ENCODE measurements around the gene ZBTB44. TPM values are rescaled to one million over a fixed set of nuclear protein-coding genes. Genes with fewer than 3 reads are reported as not detected.
A peak's percentile ranks its signal among the peaks of the same experiment; 100 is the strongest.

ZBTB44 gene
- polyA plus RNA-seq (2013, experiment 1 of 2) = 27.3 TPM
- polyA plus RNA-seq (2013, experiment 2 of 2) = 28.1 TPM

DNA sequence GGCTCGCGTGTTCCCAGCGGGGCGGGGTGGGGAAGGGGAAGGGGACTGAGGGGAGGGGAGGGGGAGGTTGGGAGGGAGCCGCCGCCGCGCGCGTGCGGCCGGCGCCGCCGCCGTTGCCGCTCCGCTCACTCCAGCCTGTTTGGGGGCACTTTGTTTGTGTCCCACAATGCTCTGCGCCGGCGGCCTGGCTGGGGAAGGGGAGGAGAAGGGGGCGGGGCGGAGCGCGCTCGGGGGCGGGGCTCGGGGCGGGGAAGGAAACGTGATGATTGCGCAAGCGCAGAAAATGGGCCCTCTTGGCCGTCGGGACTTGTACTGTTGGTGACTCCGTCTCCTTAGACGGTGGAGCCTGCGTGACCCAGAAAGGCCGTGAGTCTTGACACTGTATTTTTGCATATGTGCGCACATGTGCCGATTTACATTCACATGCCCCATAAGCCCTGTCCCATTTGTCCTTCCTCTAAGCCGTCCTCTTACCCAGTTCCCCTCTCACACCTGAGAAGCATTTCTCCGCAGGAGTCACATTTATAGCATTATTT lies at the start of gene ZBTB44:
ZBTB44 (minus strand) TSS at position 168 of the 536 bp plus-strand sequence. CDS start 53,044 bp downstream, outside the sequence.
- peaks cover 4% of the 10 kb centered on the region for H3K4me1 ChIP-seq (ENCODE audit: control insufficient read depth, low read depth, low read length)
- peak within 1 kb of the TSS; percentile 99 for H3K18ac ChIP-seq (ENCODE audit: low read length)
- no peaks in the 10 kb centered on the region for H3K79me1 ChIP-seq (ENCODE audit: low read length)
- WGBS (ENCODE audit: extremely low coverage, insufficient coverage, low lambda C conversion rate) = no CpG with 5 or more reads among the region's 42 CpGs
- peak within 1 kb of the TSS; percentile 68 for H3K4me3 ChIP-seq (ENCODE audit: low read length)
- H2BK15ac ChIP-seq (replicated peaks; ENCODE audit: low read depth) = no peak within 1 kb of the TSS
- peak within 1 kb of the TSS; percentile 71 for H3K9ac ChIP-seq (ENCODE audit: low read length)
- no peak within 1 kb of the TSS for H2AK5ac ChIP-seq (ENCODE audit: low read length)
- no peak within 1 kb of the TSS for H2BK120ac ChIP-seq (ENCODE audit: low read depth, low read length)
- H3K56ac ChIP-seq (ENCODE audit: low read length) = peak within 1 kb of the TSS; percentile 86
- H3K4me2 ChIP-seq (ENCODE audit: low read length) = peak within 1 kb of the TSS; percentile 63
- no peak within 1 kb of the TSS for H4K5ac ChIP-seq (ENCODE audit: low read length)
- no peak within 1 kb of the TSS for H3K23ac ChIP-seq (ENCODE audit: low read length)
- no peaks in the 10 kb centered on the region for H3K27me3 ChIP-seq (ENCODE audit: insufficient read depth, low read length, poor library complexity)
- peak; percentile 94 for DNase-seq
- no peak within 1 kb of the TSS for H2BK5ac ChIP-seq (ENCODE audit: low read length)
- no peaks in the 10 kb centered on the region for H3K36me3 ChIP-seq (ENCODE audit: control insufficient read depth, insufficient read depth, low read length)
- H3K79me2 ChIP-seq (ENCODE audit: control insufficient read depth, insufficient read depth, low read length) = peaks cover 26% of the 10 kb centered on the region
- H3K27ac ChIP-seq (ENCODE audit: low read depth, low read length) = peak within 1 kb of the TSS; percentile 71
- H3K4ac ChIP-seq (ENCODE audit: low read depth, low read length) = peak within 1 kb of the TSS; percentile 97
- H4K8ac ChIP-seq (ENCODE audit: low read depth, low read length) = peak within 1 kb of the TSS; percentile 17

GRCh38 chr11:130359419-130359818 lies 44.7 kb upstream of the ZBTB44 start:
- Histone ChIP-seq H3K56ac (ENCODE audit: low read length) (no peak overlapping the region), H3K36me3 (ENCODE audit: control insufficient read depth, insufficient read depth, low read length) (no peaks in the 10 kb centered on the region), H3K18ac (ENCODE audit: low read length) (no peak overlapping the region), H2BK120ac (ENCODE audit: low read depth, low read length) (no peak overlapping the region), H3K4me1 (ENCODE audit: control insufficient read depth, low read depth, low read length) (no peaks in the 10 kb centered on the region), H3K79me2 (ENCODE audit: control insufficient read depth, insufficient read depth, low read length) (no peaks in the 10 kb centered on the region), H4K8ac (ENCODE audit: low read depth, low read length) (no peak overlapping the region), H4K5ac (ENCODE audit: low read length) (no peak overlapping the region), H3K27ac (ENCODE audit: low read depth, low read length) (no peak overlapping the region), H2BK15ac (replicated peaks; ENCODE audit: low read depth) (no peak overlapping the region), H3K4me3 (ENCODE audit: low read length) (no peak overlapping the region), H3K27me3 (ENCODE audit: insufficient read depth, low read length, poor library complexity) (no peaks in the 10 kb centered on the region), H3K23ac (ENCODE audit: low read length) (no peak overlapping the region), H2AK5ac (ENCODE audit: low read length) (no peak overlapping the region), H2BK5ac (ENCODE audit: low read length) (no peak overlapping the region), H3K79me1 (ENCODE audit: low read length) (no peaks in the 10 kb centered on the region), H3K9ac (ENCODE audit: low read length) (no peak overlapping the region), H3K4ac (ENCODE audit: low read depth, low read length) (no peak overlapping the region), H3K4me2 (ENCODE audit: low read length) (no peak overlapping the region)
- DNase-seq = no peak

- Histone ChIP-seq H2BK120ac (ENCODE audit: low read depth, low read length) (no peak overlapping the region), H3K18ac (ENCODE audit: low read length) (no peak overlapping the region), H2BK5ac (ENCODE audit: low read length) (no peak overlapping the region), H3K9ac (ENCODE audit: low read length) (no peak overlapping the region), H4K8ac (ENCODE audit: low read depth, low read length) (no peak overlapping the region), H3K4ac (ENCODE audit: low read depth, low read length) (no peak overlapping the region), H3K36me3 (ENCODE audit: control insufficient read depth, insufficient read depth, low read length) (no peaks in the 10 kb centered on the region), H3K79me2 (ENCODE audit: control insufficient read depth, insufficient read depth, low read length) (no peaks in the 10 kb centered on the region), H3K4me2 (ENCODE audit: low read length) (no peak overlapping the region), H2AK5ac (ENCODE audit: low read length) (no peak overlapping the region), H4K5ac (ENCODE audit: low read length) (no peak overlapping the region), H3K27ac (ENCODE audit: low read depth, low read length) (no peak overlapping the region), H3K23ac (ENCODE audit: low read length) (no peak overlapping the region), H3K4me1 (ENCODE audit: control insufficient read depth, low read depth, low read length) (no peaks in the 10 kb centered on the region), H3K56ac (ENCODE audit: low read length) (no peak overlapping the region), H3K4me3 (ENCODE audit: low read length) (no peak overlapping the region), H2BK15ac (replicated peaks; ENCODE audit: low read depth) (no peak overlapping the region), H3K79me1 (ENCODE audit: low read length) (no peaks in the 10 kb centered on the region), H3K27me3 (ENCODE audit: insufficient read depth, low read length, poor library complexity) (no peaks in the 10 kb centered on the region)
- no peak for DNase-seq
Measured at GRCh38 chr11:130358398-130358797, 43.7 kb upstream of the ZBTB44 start.

GRCh38 chr11:130347261-130347660 lies 32.5 kb upstream of the ZBTB44 start:
- Histone ChIP-seq H3K4ac (ENCODE audit: low read depth, low read length) (no peak overlapping the region), H3K18ac (ENCODE audit: low read length) (no peak overlapping the region), H3K4me1 (ENCODE audit: control insufficient read depth, low read depth, low read length) (no peaks in the 10 kb centered on the region), H2BK5ac (ENCODE audit: low read length) (no peak overlapping the region), H2AK5ac (ENCODE audit: low read length) (no peak overlapping the region), H3K27me3 (ENCODE audit: insufficient read depth, low read length, poor library complexity) (no peaks in the 10 kb centered on the region), H4K5ac (ENCODE audit: low read length) (no peak overlapping the region), H2BK120ac (ENCODE audit: low read depth, low read length) (no peak overlapping the region), H3K79me1 (ENCODE audit: low read length) (no peaks in the 10 kb centered on the region), H3K36me3 (ENCODE audit: control insufficient read depth, insufficient read depth, low read length) (no peaks in the 10 kb centered on the region), H3K79me2 (ENCODE audit: control insufficient read depth, insufficient read depth, low read length) (no peaks in the 10 kb centered on the region), H3K23ac (ENCODE audit: low read length) (no peak overlapping the region), H4K8ac (ENCODE audit: low read depth, low read length) (no peak overlapping the region), H3K4me2 (ENCODE audit: low read length) (no peak overlapping the region), H3K56ac (ENCODE audit: low read length) (no peak overlapping the region), H2BK15ac (replicated peaks; ENCODE audit: low read depth) (no peak overlapping the region), H3K4me3 (ENCODE audit: low read length) (no peak overlapping the region), H3K9ac (ENCODE audit: low read length) (no peak overlapping the region), H3K27ac (ENCODE audit: low read depth, low read length) (no peak overlapping the region)
- no peak for DNase-seq
- WGBS (ENCODE audit: extremely low coverage, insufficient coverage, low lambda C conversion rate) = no CpG with 5 or more reads among the region's 1 CpG

DNA sequence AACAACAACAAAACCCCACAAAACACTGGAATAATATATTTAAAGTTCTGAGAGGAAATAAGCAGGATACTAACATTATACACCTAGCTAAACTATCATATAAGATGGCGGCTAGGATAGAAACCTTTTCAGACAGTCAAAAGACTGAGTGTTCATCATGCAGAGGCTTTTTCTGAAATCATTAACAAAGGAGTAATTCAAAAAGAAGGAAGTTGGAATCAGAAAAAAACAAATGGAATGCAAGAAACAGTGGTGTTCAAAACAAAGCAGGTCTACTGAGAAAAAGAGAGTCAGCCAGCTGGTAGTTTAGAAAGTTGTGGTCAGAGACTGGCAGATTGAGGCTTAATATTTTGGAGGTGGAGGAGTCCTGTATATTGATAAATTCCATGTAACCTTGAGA lies 30.1 kb upstream of the ZBTB44 start:
- H2BK120ac ChIP-seq (ENCODE audit: low read depth, low read length) = no peak overlapping the region
- no peak overlapping the region for H3K18ac ChIP-seq (ENCODE audit: low read length)
- H2BK15ac ChIP-seq (replicated peaks; ENCODE audit: low read depth) = no peak overlapping the region
- no peak overlapping the region for H4K5ac ChIP-seq (ENCODE audit: low read length)
- H3K4me1 ChIP-seq (ENCODE audit: control insufficient read depth, low read depth, low read length) = no peaks in the 10 kb centered on the region
- no peak overlapping the region for H3K4me2 ChIP-seq (ENCODE audit: low read length)
- H3K4ac ChIP-seq (ENCODE audit: low read depth, low read length) = no peak overlapping the region
- H4K8ac ChIP-seq (ENCODE audit: low read depth, low read length) = no peak overlapping the region
- H3K9ac ChIP-seq (ENCODE audit: low read length) = no peak overlapping the region
- H3K27ac ChIP-seq (ENCODE audit: low read depth, low read length) = no peak overlapping the region
- H3K56ac ChIP-seq (ENCODE audit: low read length) = no peak overlapping the region
- no peaks in the 10 kb centered on the region for H3K79me1 ChIP-seq (ENCODE audit: low read length)
- H2AK5ac ChIP-seq (ENCODE audit: low read length) = no peak overlapping the region
- no peak overlapping the region for H3K4me3 ChIP-seq (ENCODE audit: low read length)
- no peaks in the 10 kb centered on the region for H3K79me2 ChIP-seq (ENCODE audit: control insufficient read depth, insufficient read depth, low read length)
- no peak for DNase-seq
- no peaks in the 10 kb centered on the region for H3K27me3 ChIP-seq (ENCODE audit: insufficient read depth, low read length, poor library complexity)
- no peaks in the 10 kb centered on the region for H3K36me3 ChIP-seq (ENCODE audit: control insufficient read depth, insufficient read depth, low read length)
- no peak overlapping the region for H3K23ac ChIP-seq (ENCODE audit: low read length)
- H2BK5ac ChIP-seq (ENCODE audit: low read length) = no peak overlapping the region
- no CpG with 5 or more reads among the region's 1 CpG for WGBS (ENCODE audit: extremely low coverage, insufficient coverage, low lambda C conversion rate)

DNA sequence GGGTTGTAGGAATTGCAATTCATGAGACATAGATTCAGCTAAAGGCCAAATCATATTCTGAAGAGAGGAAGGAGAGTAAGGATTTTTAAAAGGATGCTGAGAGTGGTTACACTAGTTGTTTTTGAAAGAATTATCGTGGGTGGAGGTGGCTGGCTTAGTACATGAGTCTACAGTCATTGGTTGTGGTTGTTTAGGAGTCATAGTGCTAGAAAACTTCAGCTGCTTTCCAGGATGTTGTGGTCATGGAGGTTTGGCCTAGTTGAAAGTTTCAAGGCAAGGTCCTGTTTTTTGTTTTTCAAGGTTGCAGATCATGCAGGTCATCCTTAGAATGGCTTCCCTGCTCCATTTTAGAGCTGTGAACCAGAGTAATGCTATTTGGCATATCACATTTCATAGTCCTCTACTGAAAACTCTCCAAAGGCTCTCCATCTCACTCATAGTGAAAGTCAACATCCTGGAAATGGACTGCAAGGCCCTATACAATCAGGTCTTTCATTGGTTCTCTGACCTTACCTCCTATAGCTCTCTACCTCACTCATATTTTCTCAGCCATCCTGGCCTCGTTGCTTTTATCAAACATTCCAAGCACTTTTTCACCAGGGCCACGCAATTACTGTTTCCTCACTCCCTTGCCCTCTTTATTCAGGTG lies 26.1 kb upstream of the ZBTB44 start:
- H2BK120ac ChIP-seq (ENCODE audit: low read depth, low read length) = no peak overlapping the region

More for the DNA sequence above, 26.1 kb upstream of the ZBTB44 start:
- no peak overlapping the region for H3K23ac ChIP-seq (ENCODE audit: low read length)
- H3K4ac ChIP-seq (ENCODE audit: low read depth, low read length) = no peak overlapping the region
- no peak overlapping the region for H3K27ac ChIP-seq (ENCODE audit: low read depth, low read length)
- H3K36me3 ChIP-seq (ENCODE audit: control insufficient read depth, insufficient read depth, low read length) = no peaks in the 10 kb centered on the region
- no peak overlapping the region for H2BK15ac ChIP-seq (replicated peaks; ENCODE audit: low read depth)
- no peak overlapping the region for H4K5ac ChIP-seq (ENCODE audit: low read length)
- no peaks in the 10 kb centered on the region for H3K79me1 ChIP-seq (ENCODE audit: low read length)
- no peaks in the 10 kb centered on the region for H3K4me1 ChIP-seq (ENCODE audit: control insufficient read depth, low read depth, low read length)
- DNase-seq = no peak
- no peak overlapping the region for H4K8ac ChIP-seq (ENCODE audit: low read depth, low read length)
- WGBS (ENCODE audit: extremely low coverage, insufficient coverage, low lambda C conversion rate) = no CpG with 5 or more reads among the region's 3 CpGs
- H3K9ac ChIP-seq (ENCODE audit: low read length) = no peak overlapping the region
- no peak overlapping the region for H2BK5ac ChIP-seq (ENCODE audit: low read length)
- H3K18ac ChIP-seq (ENCODE audit: low read length) = no peak overlapping the region
- no peak overlapping the region for H3K4me3 ChIP-seq (ENCODE audit: low read length)
- no peaks in the 10 kb centered on the region for H3K27me3 ChIP-seq (ENCODE audit: insufficient read depth, low read length, poor library complexity)
- no peak overlapping the region for H3K56ac ChIP-seq (ENCODE audit: low read length)
- no peak overlapping the region for H2AK5ac ChIP-seq (ENCODE audit: low read length)
- H3K4me2 ChIP-seq (ENCODE audit: low read length) = no peak overlapping the region
- H3K79me2 ChIP-seq (ENCODE audit: control insufficient read depth, insufficient read depth, low read length) = no peaks in the 10 kb centered on the region
